GM19035 (cell line): ENCODE data around the gene IBA57.
"Not testable (repeated sequence)": the region's sequence is repeated elsewhere in the genome, so short reads cannot be mapped to it uniquely, and the experiment has no call there.

Source experiments
- ATAC-seq: cut with Tn5 transposase; IDR thresholded peaks from one replicate; pipeline ENCODE4 v1.9.1; 2021; ENCODE audit not compliant: unreplicated experiment

Gene IBA57

DNA sequence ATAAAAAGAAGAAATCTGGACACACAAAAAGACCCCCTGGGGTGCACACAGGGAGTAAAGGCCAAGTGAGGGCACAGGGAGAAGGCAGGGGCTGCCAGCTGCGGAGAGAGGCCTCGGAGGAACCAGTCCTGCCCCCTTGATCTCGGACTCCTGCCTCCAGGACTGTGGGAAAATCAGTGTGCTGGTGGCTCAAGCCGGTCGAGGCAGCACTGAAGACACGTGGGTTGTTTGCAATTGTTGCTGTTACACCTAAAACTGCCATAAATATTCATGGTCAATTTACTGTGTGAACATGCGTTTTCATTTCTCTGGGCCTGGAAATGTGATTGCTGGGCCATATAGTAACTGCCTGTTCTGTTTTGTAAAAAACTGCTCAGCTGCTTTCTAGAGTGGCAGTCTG, 18.5 kb downstream of the IBA57 start:
- no peak for ATAC-seq

DNA sequence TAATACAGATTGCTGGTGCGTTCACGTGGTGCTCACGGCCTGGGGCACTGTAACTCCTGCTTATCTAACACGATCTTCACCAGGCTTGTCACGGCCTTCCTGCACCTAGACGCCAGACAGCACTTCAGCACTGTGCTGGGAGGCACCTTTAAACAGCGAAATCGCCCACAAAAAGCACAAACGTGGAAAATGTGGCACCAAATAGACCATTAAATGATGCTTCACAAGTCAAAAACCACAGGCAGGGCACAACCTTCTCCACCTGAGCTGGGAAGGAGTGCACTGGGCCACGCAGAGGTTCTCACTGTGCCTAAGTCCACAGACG, 20.0 kb downstream of the IBA57 start:
- ATAC-seq = no peak

DNA sequence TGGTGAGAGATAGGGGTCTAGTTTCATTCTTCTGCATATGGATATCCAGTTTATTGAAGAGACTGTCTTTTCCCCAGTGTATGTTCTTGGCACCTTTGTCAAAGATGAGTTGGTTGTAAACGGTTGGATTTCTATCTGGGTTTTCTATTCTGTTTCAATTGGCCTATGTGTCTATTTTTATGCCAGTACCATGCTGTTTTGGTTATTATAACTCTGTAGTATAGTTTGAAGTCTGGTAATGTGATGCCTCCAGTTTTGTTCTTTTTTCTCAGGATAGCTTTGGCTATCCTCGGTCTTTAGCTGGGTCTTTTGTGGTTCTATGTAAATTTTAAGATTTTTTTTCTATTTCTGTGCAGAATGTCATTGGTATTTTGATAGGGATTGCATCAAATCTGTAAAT, 22.6 kb downstream of the IBA57 start:
- not testable (repeated sequence) for ATAC-seq

DNA sequence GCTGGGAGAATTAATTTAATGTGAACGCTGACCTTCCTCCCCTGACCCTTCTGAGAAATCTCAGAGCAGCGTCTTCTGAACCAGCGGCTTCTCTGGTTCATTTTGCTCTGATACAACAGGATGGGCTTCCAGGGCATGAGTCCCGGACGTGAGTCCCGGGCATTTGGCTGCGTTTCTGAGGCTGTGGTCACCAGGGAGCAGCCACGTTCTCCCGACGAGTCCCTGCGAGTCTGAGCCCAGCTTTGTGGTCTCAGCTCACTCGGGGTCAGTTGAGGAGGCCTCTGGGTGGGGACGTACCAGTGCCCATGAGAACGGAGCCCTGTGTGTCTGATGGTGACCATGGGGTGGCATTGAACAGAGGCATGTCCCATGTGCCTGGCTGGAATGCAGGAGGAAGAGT, 24.6 kb downstream of the IBA57 start:
- ATAC-seq = no peak

DNA sequence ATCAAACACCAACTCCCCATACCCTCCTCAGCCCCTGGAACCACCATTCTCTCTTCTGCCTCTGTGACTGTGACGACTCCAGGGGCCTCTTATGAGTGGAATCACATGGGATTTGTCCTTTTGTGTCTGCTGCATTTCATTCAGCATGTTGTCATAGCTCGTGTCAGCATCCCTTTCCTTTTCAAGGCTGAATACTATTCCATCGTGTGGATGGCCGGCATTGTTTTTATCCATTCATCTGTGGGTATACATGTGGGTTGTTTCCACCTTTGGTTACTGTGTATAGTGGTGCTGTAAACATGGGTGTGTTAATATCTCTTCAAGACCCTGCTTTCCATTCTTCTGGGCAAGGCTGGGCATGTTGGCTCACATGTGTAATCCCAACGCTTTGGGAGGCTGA, 25.2 kb downstream of the IBA57 start:
- ATAC-seq = no peak

DNA sequence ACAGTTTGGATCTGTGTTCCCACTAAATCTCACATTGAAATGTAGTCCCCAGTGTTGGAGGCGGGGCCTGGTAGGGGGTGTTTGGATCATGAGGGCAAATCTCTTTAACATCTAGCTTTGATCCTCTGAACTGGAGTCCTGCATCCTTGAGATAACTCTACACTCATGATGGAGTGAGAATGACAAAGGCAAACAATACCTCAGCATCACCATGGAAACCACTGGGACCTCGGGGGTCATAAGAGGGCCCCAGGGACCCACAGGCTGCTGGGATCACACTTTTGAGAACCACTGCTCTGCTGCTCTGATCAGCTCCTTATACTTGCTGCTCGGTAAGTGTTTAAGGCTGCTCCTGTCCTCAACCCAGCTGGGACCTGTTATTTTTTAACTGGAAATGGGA, 28.8 kb downstream of the IBA57 start:
- no peak for ATAC-seq

DNA sequence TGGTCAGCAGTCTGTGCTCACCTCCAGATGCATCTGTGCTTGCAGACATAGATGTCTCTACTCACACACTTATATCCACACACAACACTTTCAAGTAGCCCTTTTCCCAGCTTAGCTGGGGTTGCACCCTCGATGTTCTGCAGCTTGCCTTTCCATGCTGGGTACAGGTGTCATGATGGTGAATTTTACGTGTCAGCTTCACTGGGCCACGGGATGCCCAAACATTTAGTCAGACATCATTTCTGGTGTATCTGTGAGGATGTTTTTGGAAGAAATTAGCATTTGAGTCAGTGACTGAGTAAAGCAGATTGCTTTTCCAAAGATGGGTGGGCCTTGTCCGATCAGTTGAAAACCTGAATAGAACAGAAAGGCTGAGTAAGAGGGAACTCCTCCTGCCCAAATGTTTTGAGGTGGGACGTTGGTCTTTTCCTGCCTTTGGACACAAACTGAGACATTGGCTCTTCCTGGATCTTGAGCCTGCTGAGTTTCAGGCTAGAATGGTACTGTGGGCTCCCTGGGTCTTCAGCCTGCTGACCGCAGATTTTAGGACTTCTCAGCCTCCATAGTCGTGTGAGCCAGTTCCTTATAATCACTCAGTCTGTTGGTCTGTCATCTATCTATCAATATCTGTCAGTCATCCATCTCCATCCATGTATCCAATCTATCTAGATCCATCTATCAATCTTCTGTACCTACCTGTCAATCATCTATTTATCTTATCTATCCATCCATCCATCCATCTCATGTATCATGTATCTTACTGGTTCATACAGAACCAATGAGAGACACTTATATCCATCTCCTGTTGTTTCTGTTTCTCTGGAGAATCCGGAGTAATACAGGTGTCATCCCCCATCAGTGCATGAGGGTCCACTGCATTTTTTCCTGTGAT, 29.6 kb downstream of the IBA57 start:
- ATAC-seq = no peak

DNA sequence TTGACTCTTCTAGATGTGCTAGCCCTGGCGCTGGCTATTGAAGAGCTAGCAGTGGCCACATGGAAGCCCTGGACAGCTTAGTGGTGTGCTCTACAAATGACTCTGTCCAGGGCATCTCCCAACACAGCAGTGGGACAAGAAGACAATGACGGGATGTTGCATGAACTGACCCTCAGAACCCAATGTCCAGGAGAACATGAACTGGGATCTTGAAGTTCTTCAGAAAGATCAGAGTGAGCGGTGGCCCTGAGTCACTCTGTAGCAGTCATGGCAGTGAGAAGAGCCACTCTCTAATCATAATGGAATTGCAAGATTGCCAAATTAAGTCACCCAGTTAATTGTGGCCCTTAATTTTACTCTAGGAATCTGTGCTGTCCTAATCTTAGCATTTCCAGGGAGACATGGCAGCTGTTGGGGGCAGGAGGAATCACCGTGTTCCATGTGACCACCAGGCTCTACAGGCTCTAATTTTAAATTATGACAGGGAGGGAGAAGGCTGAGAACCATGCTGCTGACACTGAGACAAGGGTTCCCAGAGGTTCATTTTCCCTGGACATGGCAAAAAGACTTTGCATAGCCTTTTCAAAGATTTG, 32.0 kb downstream of the IBA57 start:
- ATAC-seq = no peak

DNA sequence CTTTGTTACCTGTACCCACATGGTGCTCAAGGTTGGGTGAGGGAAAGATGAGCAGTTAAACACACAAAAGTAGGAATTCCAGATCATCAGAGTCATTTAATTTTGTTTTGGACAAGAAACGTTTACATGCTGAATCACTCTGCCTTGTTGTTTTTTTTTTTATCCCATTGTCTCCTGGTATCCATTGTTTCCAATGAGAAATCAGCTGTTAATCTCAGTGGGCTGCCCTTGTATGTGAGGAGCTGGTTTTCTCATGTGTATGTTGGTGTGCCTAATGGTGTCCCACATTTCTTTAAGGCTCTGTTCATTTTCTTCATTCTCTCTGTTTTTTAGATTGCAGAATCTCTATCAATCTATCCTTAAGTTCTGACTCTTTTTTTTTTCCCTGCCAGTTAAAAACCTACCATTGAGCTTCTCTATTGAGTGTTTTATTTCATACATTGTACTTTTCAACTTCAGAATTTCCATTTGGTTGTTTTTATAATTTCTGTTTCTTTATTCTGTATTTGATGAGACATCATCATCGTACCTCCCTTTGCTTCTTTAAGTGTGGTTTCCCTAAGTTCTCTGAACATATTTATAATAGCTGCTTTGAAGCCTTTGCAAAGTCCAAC, 33.5 kb downstream of the IBA57 start:
- ATAC-seq = no peak

DNA sequence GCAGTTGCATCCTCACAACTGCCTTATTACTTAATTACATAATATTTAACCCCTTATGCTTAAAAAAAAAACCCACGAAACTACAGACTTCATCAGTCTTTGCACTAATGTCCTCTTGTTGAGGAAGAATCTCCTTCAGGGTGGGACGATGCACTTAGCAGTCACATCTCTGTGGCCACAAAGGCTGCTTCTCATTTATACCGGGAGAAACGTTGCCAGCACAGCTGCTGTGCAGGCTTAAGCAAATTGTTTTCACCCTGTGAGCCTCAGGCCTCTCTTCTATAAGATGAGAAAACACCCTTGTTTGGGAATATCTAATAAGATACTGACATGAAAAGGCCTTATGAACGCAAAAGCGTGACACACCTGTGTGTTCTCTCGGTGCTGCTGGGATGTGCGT, 39.4 kb downstream of the IBA57 start:
- ATAC-seq = no peak

DNA sequence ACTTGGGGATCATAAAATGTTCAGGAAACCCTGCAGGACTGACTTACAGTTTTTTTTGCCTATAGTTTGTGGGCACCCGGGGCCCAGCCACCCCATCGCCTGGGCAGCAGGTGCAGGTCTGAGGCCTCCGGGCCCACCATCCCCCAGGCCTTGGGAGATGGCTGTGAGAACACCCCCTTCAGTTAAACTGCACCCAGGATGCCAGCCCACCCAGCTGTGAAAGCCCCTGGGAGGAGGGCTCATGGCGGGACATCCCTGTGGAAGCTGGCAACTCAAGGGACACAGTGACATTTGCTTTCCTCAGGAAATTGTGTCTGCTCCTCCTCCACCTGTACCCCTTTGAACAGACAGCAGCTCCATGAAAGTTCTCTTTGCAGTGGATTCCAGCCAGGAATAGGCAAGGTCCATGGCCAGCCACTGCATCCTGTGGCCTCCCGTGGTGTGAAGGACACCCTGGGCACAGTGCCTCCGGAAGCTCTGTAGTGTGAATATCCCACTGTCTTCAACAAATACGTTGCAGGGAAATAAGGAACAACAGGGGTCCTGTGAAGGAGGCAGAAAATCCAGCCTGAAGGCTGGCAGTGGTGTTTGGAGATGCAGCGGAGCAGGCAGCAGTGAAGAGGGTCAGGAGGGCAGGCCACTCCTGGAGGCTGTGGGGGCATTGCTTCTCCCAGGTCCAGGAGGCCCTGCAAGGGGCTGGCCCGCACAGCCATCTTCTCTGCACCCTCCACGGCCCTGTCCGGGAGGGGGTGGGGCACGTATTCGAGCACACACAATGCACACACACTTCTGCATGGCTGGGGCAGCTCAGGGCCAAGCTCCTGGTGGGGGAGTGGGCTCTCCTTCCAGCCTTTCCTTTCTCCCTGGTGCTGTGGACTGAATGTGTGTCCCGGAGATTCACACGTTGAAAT, 40.2 kb downstream of the IBA57 start:
- ATAC-seq = no peak

DNA sequence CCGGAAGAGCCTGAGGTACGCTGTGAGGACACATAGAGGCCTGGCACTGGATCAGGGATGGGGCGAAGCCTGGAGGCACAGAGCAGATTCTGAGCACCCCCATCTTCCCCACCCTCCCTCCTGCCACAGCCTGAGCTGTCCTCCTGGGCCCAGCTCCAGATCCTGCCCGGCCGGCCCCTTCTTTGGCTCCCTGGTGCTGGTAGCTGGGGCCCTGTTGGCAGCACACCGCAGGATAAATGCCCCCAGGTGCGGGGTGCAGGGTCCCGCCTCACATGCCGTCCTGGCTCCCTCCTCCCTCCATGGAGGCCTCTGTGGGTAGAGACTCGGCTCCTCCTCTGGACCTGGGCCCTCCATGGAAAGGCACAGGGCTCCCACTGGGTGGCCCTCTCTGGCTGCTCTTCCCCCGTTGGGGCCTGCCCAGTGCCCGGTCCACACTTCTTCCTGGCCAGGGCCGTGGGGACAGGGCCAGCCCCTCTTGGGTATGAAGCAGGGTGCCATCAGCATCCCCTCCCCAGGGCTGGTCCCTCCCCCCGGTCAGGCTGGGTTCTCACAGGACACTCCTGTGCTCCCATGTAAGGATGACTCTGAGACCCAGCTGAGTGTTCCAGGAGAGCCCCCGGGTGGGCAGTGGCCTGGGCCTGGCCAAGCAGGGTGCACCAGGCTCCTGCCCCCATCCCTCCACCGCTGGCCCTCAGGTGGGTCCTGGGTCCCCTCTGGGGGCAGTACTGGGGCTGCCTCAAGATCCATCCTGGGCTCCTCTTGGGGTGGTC, 41.2 kb downstream of the IBA57 start:
- ATAC-seq = no peak

DNA sequence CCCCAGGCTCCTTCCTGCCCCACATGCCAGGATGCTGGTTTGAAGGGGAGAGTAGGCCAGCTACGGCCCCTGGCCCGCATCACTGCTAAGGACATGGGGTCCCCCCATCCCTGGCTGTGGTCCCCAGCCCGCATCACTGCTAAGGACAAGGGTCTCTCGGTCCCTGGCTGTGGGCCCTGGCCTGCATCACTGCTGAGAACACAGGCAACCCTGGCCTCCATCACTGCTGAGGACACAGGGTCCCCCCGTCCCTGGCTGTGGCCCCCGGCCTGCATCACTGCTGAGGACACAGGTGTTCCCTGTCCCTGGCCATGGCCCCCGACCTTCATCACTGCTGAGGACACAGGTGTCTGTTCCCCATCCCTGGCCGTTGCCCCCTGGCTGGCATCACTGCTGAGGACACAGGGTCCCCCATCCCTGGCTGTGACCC, 41.8 kb downstream of the IBA57 start:
- no peak for ATAC-seq

DNA sequence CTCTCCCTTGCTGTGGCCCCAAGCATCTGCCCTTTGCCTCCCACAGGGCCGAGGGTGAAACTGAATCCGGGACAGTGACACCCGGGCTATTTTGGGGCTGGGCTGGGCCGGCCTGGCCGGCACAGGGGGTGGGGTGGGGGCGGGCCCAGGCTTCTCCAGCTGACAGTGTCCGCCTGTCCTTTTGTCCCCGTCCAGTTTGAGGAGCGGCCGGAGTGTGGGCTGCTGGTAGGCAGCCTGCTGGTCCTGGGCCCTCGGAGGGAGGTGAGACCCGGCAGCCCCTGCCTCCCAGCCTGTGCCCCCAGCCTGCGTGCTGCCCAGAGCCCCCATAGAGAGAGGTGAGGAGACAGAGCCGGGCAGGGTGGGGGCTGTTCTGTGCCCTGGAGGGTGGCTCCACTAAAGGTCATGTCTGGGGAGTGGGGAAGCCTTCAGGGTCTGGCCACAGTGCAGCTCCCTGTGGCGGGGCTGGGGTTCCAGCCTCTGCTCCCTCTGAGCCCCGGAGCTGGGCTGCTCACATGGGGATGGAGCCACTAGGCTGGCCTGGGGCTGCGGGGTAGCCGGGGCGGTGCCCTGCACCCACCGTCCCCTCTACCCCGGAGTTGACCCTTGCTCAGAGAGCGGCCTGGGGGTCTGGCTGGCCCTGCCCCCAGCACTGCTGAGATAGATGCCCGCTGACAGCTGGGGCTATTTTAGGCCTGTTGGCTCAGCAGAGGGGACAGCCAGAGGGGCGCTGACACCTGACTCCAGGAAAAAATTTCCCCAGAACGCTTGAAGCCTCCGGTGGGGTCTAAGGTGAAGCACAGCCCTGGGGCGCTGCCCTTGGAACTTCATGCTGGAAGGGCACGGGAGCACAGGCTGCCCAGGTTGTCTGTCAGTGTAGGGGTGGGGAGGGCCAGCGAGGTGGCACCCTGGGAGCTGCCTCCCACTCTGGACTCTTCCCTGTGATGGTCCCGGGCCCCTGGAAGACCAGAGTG, 42.5 kb downstream of the IBA57 start, which contains the start of gene OBSCN:
OBSCN (plus strand) TSS at position 194 of the 971 bp plus-strand sequence. CDS start 3,740 bp downstream, outside the sequence.
- no peak for ATAC-seq

DNA sequence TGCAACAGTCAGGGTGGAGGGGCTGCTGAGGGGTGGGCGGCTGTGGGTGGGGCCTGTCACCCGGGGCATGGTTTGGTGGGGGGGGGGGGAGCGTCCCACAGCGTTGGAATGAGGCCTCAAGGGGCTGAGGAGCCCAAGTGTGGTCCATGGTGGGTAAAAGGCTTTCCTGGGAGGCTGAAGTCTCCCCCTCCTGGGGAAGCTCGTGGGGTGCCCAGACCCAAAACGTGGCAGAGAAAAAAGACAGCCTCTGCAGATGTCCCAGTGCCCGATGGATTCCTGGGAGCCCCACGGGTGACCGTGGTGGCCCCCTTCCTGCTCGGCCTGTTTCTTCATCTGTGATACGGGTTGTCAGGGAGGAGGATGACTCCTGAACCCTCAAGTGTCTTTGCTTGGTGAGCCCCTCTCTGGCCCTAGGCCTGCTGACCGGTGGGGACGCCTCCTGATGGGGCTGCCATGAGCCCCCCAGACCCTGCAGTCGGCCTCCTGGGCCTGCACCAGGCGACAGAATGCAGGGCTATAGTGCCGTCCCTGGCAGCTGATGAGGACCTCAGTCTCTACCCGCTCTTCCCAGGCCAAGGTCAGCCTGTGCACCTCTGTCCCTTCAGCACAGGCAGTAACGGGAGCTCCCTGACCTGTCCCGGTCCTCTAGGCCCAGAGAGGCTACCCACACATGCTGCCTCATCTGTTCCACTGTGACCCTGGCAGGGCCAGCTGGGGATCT, 43.4 kb downstream of the IBA57 start:
- no peak for ATAC-seq

DNA sequence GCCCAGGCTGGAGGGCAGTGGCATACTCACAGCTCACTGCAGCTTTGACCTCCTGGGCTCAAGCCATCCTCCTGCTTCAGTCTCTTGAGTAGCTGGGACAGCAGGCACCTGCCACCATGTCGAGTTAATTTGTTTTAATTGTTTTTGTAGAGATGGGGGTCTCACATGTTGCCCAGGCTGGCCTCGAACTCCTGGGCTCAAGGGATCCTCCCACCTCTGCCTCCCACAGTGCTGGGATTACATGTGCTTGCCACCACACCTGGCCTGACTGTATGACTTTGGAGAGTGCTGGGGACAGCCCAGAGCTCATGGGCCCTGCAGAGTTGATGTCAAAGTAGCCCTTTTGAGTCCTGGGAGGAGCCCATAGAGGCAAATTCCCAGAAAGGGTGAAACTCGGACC, 44.1 kb downstream of the IBA57 start:
- ATAC-seq = no peak

DNA sequence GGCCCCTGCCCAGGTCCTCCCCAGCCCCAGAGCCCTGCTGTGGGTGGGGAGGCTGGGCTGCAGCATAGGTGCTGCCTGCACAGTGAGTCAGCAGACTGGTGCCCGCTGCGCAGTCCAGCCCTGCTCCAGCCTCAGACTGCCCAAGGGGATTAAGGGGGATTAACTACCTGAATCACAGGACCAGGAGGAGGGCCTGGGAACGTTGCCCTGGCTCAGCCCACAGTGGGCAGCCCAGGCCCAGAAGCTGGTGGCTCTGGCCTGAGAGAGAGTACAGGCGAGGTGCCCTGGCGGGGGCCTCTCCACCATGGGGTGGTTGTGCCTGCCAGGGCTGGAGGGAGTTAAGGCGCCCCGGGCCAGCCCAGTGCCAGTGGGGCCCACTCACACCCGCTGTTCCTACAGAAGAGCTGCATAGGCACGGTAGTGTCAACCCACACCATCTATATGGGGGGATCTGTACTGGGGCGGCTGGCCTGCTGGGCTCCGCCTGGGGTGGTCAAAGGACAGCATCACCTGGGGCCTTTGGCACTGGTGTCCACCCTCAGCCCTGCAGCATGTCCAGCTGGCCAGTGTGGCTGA, 44.6 kb downstream of the IBA57 start:
- ATAC-seq = no peak
